CD4-positive, alpha-beta T cell treated with Interleukin-6 for 4 hours (primary cell): ENCODE results near the gene SHISA7.

Source experiments
- DNase-seq: peaks from one replicate; pipeline ENCODE4 v3.0.0-alpha.2; 2020; ENCODE audit warnings: mixed read lengths

SHISA7 gene

DNA sequence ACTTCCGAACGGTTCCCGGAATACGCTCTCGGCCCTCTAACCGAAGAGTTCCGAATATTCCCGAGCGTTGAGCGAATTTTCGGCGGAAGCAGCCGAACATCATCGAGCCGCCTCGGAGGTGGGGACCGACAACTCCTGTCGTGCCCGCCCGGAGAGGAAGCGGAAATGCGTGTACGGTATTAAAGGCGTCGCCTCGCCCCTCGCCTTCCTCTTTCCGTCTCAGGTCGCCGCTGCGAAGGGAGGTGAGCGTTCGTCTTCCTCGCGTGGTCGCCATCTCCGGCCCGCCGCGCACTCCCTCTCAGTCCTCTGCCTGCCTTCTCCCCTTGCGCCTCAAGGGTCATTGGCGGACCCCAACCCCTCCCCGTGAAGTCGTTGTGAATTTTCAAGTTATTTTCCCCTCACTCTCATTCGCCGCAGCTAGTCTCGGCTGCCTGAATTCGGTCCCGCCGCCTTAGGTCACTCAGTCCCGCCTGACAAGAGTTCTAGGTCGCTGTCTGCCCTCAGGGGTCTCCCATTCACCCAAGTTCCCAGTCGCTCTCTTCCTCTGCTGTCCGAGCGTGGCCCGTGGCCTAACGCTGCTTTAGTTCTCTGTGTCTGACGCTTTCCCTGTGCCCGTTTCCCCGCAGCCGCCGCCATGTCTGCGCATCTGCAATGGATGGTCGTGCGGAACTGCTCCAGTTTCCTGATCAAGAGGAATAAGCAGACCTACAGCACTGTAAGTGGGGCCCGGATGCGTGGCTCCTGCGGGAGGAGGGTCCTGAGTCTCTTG is 57.2 kb downstream of the SHISA7 start, which contains the start of gene RPL28:
Gene RPL28, plus strand, starts transcription at position 209 of the 769 bp plus-strand sequence. Its CDS starts 426 bp downstream, at position 635.
- DNase-seq = peak; percentile 98

DNA sequence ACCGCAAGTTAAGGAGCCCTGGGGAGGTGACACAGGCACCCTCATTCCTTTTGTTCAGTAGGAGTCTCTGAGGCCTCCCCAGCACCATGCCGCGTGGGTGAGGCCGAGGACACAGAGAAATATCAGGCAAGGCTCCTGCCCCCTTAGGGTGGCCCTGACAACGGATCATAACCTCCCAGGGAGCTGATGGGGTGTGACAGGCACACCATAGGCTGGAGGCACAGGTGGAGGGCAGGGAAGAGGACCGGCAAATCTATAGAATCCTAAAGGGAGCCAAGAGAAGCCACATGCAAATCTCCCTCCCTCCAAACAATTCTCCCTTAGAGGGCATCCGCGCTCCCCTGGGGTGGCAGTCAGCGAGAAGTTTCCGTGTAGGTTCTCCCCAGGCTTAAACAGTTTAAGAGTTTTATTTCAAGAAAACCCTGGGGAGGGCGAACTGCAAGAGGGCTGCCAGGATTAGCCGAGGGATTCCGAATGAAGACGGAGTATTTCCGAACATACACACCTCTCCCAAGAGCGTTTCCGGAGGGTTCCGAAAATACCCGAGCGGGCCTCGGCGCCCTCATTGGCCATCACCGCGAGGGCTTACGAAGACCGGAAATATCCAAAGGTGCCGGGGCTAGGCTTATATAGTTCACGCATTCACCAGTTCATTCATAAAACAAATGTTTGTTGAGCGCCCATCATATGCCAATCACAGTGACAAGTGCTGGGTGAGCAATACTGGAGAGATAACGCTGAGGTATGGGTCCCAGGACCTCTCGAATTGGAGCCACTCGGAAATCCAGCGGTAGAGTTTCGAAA is 58.0 kb downstream of the SHISA7 start:
- peak; percentile 96 for DNase-seq

GRCh38 chr19:55384131-55384919 is 58.8 kb downstream of the SHISA7 start, which contains the start of gene TMEM238:
Gene TMEM238, minus strand, starts transcription at chr19:55384292. Its CDS starts 33 bp downstream, at chr19:55384259.
- DNase-seq = peak; percentile 59

DNA sequence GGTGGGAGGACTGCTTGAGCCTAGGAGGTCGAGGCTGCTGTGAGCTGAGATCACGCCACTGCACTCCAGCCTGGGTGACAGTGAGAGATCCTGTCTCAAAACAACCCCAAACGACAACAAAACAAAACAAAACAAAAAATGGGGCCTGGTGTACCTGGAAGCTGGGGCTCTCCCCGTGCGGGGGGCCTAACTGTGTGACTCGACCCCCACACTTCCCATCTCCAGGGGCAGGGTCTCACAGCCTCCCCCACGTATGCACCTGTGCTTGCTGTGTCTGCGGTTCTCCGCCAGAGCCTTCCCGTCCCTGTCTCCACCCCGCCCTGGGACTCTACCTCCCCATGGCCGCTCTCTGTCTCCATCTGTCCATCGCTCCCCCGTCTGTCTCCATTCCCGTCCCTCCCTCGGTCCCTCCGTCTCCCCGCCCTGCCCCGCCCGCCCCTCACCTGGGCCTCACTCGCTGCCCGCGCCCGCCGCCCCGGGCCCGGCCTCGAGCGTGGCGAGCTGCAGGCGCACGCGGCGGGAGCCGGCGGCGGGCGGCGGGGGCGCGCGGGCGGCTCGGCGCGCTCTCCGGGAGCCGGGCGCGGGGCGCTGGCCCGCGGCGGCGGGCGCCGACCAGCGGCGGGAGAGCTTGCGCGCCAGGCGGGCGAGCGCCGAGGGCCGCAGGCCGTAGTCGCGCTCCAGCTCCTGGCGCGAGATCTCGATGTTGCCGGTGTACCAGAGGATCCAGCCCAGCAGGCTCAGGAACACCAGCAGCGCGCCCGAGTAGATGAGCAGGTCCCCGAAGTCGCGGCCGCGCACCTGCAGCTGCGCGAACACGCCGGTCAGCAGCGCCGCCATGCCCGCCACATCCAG is 59.6 kb downstream of the SHISA7 start:
- DNase-seq = peak; percentile 62

DNA sequence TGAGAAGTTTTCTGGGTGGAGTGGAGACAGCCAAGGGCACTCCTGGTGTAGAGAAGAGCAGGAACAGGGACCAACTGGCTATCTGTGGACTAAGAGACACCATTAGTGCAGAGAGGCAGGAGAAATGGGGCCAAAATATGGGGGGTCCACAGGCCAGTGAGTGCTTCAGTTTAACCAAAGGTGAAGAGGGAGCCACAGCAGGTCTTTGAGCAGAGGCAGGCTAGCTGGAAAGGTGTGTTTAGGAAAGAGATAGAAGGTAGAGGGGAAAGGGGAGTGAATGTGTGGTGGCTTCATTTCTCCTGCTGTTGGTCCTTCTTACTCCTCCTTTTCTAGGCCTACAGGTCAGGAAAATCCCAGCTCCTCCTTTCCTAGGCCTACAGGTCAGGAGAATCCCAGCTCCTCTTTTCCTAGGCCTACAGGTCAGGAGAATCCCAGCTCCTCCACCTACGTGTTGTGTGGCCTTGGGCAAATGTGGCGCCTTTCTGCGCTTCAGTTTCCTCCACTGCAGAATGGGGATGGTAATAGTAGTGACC is 60.5 kb downstream of the SHISA7 start:
- no peak for DNase-seq

DNA sequence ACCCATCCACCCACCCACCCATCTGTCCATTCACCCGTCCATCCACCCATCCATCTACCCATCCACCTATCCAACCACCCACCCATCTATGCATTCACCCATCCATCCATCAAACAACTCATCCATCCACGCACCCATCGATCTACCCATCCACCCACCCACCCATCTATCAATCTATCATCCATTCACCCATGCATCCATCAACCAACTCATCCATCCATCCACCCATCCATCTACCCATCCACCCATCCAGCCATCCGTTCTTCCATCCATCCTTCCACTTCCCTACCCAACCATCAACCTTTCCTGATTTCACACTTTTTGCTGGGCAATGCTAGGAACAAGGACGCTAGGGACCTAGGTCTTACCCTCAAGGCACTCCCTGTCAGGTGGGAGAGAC is 61.1 kb downstream of the SHISA7 start:
- no peak for DNase-seq

DNA sequence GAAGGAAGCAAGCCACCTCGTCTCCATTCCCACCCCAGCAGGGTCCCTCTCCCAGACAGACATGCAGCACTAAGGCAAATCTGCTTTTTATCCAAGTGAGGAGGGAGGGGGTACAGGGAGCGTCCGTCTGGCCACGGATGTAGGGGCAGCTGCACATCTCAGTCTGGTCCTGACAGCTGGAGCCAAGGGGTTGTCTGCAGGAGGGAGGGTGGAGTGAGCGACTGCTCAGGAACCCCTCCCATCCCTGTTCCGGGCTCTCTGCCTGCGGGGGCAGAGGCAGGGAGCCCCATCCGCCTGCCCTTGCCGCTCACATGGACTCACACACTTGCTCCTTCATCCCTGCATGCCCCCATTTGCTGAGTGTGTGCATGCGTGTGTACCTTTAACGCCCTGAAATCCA is 63.9 kb downstream of the SHISA7 start:
- DNase-seq = no peak
